Natural killer cell (primary cell): ENCODE measurements around the gene SMIM26. TPM values are rescaled to one million over a fixed set of nuclear protein-coding genes. Genes with fewer than 3 reads are reported as not detected.

Source experiments
- ATAC-seq, 3 donors: fragments of 150-1000 bp in 2 of 3; fragments of 200-7000 bp in 1 of 3; cut with Tn5 transposase; 1 replicate in 1 of 3; 2 replicates in 2 of 3; pipeline ENCODE4 v1.10.0; 2021; ENCODE audit warnings: mild to moderate bottlenecking in 2 of 3, moderate library complexity in 2 of 3
- DNase-seq, 2 donors: peaks; one replicate each; pipeline versions ENCODE4 v3.0.0 to v3.0.0-alpha.2; 2013 to 2021; ENCODE audit warnings: mixed read lengths in 1 of 2
- H3K27ac ChIP-seq: one replicate; pipeline ENCODE4 v1.5.1; 2013; ENCODE audit warnings: mild to moderate bottlenecking, low read length
- H3K27me3 ChIP-seq: one replicate; pipeline ENCODE4 v1.6.1; 2013; ENCODE audit warnings: low read length; ENCODE audit not compliant: control insufficient read depth, insufficient read depth
- H3K36me3 ChIP-seq: one replicate; pipeline ENCODE4 v1.6.1; 2013; ENCODE audit warnings: low read length; ENCODE audit not compliant: control insufficient read depth, insufficient read depth
- H3K4me1 ChIP-seq: one replicate; pipeline ENCODE4 v1.6.1; 2013; ENCODE audit warnings: low read length; ENCODE audit not compliant: control insufficient read depth, insufficient read depth
- H3K4me3 ChIP-seq: one replicate; pipeline ENCODE4 v1.5.1; 2013; ENCODE audit warnings: low read length
- H3K9me3 ChIP-seq: one replicate; pipeline ENCODE4 v1.6.1; 2013; ENCODE audit warnings: low read length; ENCODE audit not compliant: control insufficient read depth, insufficient read depth
- H3K27ac Mint-ChIP-seq, 2 donors: one replicate each; pipeline ENCODE4 v1.8.0; 2022; ENCODE audit warnings: mild to moderate bottlenecking in 2 of 2, mixed read lengths in 2 of 2, moderate library complexity in 1 of 2
- H3K27me3 Mint-ChIP-seq, 2 donors: one replicate each; pipeline ENCODE4 v1.8.0; 2022; ENCODE audit warnings: low read depth in 2 of 2, mixed read lengths in 2 of 2
- H3K36me3 Mint-ChIP-seq: one replicate; pipeline ENCODE4 v1.8.0; 2022; ENCODE audit warnings: mixed read lengths
- H3K4me1 Mint-ChIP-seq, 2 donors: one replicate each; pipeline ENCODE4 v1.8.0; 2022; ENCODE audit warnings: mixed read lengths in 2 of 2
- H3K4me3 Mint-ChIP-seq: one replicate; pipeline ENCODE4 v1.8.0; 2022; ENCODE audit warnings: mild to moderate bottlenecking, moderate library complexity, mixed read lengths
- H3K9me3 Mint-ChIP-seq, 2 donors: one replicate each; pipeline ENCODE4 v1.8.0; 2022; ENCODE audit warnings: mixed read lengths in 2 of 2
- WGBS: methylation state at CpG from one replicate; pipeline ENCODE4 v1.1.7; 2013; ENCODE audit warnings: missing lambda C conversion rate; ENCODE audit not compliant: insufficient coverage; 5-methylcytosine and 5-hydroxymethylcytosine counted together
- intact Hi-C: fragments of 100-400 bp; cut with micrococcal nuclease; formaldehyde crosslinking; loops from one replicate; pipeline ENCODE4 v1.14.2; 2022
- total RNA-seq, 4 donors: library from RNA; stranded (reverse); fragments of 120-200 nt in 1 of 4; gene quantifications; one replicate each; pipeline versions ENCODE4 v1.2.3 to v1.2.4, GENCODE V29; 2013 to 2022
- TF ChIP-seq, protein P1 (sequence below): fragments of 200-600 bp; IDR thresholded peaks from one replicate; pipeline ENCODE4 v1.8.0; 2022; ENCODE audit warnings: antibody characterized with exemption

Gene SMIM26
- total RNA-seq, 3 donors from 2014 or later (not counting 1 experiment from before 2014, with no cell fraction given): 38.6 to 48.8 (median 40.5) TPM

DNA sequence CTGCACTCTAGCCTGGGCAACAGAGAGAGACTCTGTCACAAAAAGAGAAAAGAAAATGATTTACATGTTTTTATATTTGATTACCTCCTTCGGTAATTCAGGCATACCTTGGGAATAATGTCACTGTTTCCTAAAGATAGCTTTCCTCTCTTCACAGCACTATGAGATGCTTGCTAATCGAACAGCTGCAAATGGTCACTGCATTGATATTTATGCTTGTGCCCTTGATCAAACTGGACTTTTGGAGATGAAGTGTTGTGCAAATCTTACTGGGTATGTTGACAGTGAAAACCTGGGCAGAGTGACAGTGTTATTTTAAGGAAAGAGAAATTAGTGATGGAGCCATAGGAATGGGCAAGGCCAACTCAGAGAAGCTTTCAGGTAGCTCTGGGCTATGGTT is 39.9 kb upstream of the SMIM26 start:
- TF ChIP-seq, protein P1, sequence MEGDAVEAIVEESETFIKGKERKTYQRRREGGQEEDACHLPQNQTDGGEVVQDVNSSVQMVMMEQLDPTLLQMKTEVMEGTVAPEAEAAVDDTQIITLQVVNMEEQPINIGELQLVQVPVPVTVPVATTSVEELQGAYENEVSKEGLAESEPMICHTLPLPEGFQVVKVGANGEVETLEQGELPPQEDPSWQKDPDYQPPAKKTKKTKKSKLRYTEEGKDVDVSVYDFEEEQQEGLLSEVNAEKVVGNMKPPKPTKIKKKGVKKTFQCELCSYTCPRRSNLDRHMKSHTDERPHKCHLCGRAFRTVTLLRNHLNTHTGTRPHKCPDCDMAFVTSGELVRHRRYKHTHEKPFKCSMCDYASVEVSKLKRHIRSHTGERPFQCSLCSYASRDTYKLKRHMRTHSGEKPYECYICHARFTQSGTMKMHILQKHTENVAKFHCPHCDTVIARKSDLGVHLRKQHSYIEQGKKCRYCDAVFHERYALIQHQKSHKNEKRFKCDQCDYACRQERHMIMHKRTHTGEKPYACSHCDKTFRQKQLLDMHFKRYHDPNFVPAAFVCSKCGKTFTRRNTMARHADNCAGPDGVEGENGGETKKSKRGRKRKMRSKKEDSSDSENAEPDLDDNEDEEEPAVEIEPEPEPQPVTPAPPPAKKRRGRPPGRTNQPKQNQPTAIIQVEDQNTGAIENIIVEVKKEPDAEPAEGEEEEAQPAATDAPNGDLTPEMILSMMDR: no peak
- Mint-ChIP-seq H3K36me3 (peaks cover 37% of the 10 kb centered on the region), H3K27ac (no peak overlapping the region), H3K9me3 (no peaks in the 10 kb centered on the region), H3K27me3 (no peaks in the 10 kb centered on the region), H3K4me3 (no peak overlapping the region), H3K4me1 (no peaks in the 10 kb centered on the region)
- no peaks in the 10 kb centered on the region for H3K9me3 ChIP-seq
- H3K27ac ChIP-seq: no peak overlapping the region
- WGBS: 100% methylated on average over 2 of the region's 2 CpGs
- DNase-seq (no peak), ATAC-seq (no peak)
- H3K27me3 ChIP-seq: no peaks in the 10 kb centered on the region
- no peak overlapping the region for H3K4me3 ChIP-seq
- H3K4me1 ChIP-seq: no peaks in the 10 kb centered on the region
- intact Hi-C loops: no loop called here
- H3K36me3 ChIP-seq: peaks cover 64% of the 10 kb centered on the region

DNA sequence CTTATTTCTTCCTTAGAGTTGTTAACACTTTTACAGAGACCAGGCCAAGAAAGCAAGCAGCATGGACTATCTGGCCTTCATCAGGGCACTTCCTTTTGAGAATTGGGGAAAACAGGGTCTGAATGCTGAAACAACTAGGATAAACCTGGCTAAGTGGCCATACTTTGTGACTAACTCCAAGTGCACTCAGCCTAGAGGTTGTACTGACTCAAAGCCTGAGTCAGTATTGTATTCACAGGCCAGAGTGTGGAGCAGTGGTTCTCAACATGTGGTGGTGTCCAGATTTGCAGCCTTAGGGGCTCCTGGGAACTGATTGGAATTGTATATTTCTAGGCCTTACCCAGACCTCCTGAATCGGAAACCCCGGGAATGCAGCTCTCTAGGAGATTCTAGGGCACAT is 39.4 kb upstream of the SMIM26 start:
- WGBS: 100% methylated on average over 2 of the region's 2 CpGs
- DNase-seq: no peak
- ATAC-seq: no peak
- Histone ChIP-seq H3K27me3 (no peaks in the 10 kb centered on the region), H3K4me3 (no peak overlapping the region), H3K4me1 (no peaks in the 10 kb centered on the region), H3K9me3 (no peaks in the 10 kb centered on the region), H3K36me3 (peaks cover 69% of the 10 kb centered on the region), H3K27ac (no peak overlapping the region)
- H3K27ac Mint-ChIP-seq: no peak overlapping the region
- intact Hi-C loops: no loop called here
- no peaks in the 10 kb centered on the region for H3K9me3 Mint-ChIP-seq
- peaks cover 41% of the 10 kb centered on the region for H3K36me3 Mint-ChIP-seq
- TF ChIP-seq, protein P1: no peak
- no peak overlapping the region for H3K4me3 Mint-ChIP-seq
- no peaks in the 10 kb centered on the region for H3K4me1 Mint-ChIP-seq
- H3K27me3 Mint-ChIP-seq: no peaks in the 10 kb centered on the region

DNA sequence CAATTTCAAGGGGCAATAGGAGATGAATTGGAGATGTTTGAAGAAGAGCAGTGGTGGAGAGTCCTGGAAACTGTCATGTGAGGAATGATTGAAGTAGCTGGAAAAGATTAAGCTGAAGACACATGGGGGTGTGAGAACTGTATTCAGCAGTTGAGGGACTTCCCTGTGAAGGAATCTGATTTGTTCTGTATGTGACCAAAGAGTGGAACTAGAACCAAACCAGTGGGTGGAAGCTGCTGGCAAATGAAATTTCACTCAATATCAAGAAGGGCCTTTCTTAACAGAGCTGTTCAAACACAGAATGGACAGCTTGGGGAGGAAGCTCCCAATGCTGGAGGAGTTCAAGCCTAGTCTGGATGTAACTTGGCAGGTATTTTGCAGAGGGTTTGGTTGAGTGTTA is 38.2 kb upstream of the SMIM26 start:
- Histone ChIP-seq H3K9me3 (no peaks in the 10 kb centered on the region), H3K27ac (no peak overlapping the region), H3K4me3 (no peak overlapping the region), H3K27me3 (no peaks in the 10 kb centered on the region), H3K4me1 (no peaks in the 10 kb centered on the region), H3K36me3 (peaks cover 80% of the 10 kb centered on the region)
- Mint-ChIP-seq H3K27ac (peak overlapping the region in 1 of 2 donors; percentile 14), H3K27me3 (no peaks in the 10 kb centered on the region), H3K4me1 (no peaks in the 10 kb centered on the region), H3K36me3 (peaks cover 41% of the 10 kb centered on the region), H3K4me3 (no peak overlapping the region), H3K9me3 (no peaks in the 10 kb centered on the region)
- ATAC-seq (no peak), DNase-seq (no peak)
- intact Hi-C loops: no loop called here
- TF ChIP-seq, protein P1: no peak

DNA sequence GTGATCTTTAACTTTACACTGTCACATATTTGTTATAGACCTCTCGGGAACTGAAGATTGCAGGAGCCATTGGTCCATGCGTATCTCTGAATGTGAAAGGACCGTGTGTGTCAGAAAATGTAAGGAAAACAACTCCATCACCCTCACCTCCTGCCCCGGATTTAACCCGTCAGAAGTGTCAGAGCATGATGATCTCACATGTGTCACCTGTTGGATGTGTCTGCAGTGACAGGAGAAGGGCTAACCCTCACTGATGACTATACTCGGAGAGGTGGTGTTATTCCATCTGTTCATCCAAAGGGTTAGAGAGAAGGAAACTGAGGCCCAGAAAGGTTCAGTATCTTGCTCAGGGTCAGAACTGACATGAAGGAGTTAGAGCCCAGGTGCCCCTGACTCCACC is 34.6 kb upstream of the SMIM26 start:
- no peak for DNase-seq
- Histone ChIP-seq H3K4me3 (no peak overlapping the region), H3K27me3 (no peaks in the 10 kb centered on the region), H3K4me1 (no peaks in the 10 kb centered on the region), H3K9me3 (no peaks in the 10 kb centered on the region), H3K36me3 (peaks cover 71% of the 10 kb centered on the region), H3K27ac (no peak overlapping the region)
- TF ChIP-seq, protein P1: no peak
- no peaks in the 10 kb centered on the region for H3K27me3 Mint-ChIP-seq
- ATAC-seq: no peak
- no peak overlapping the region for H3K27ac Mint-ChIP-seq
- H3K4me1 Mint-ChIP-seq: no peaks in the 10 kb centered on the region
- intact Hi-C loops: no loop called here
- 89% methylated on average over 2 of the region's 6 CpGs for WGBS
- H3K4me3 Mint-ChIP-seq: no peak overlapping the region
- H3K36me3 Mint-ChIP-seq: peaks cover 24% of the 10 kb centered on the region
- H3K9me3 Mint-ChIP-seq: no peaks in the 10 kb centered on the region
